ENCODE results near the gene CEP350. TPM values are rescaled to one million over a fixed set of nuclear protein-coding genes. Genes with fewer than 3 reads are reported as not detected.
"Not testable (repeated sequence)": the region's sequence is repeated elsewhere in the genome, so short reads cannot be mapped to it uniquely, and the experiment has no call there.

CEP350 gene
- total RNA-seq, 6 donors from 2014 or later: 42.8 to 66.5 (median 52.2) TPM

GRCh38 chr1:180002437-180002836 is 47.8 kb downstream of the CEP350 start:
- Histone ChIP-seq H3K4me1 (no peaks in the 10 kb centered on the region), H3K36me3 (peaks cover 0 to 32% (median 16%) of the 10 kb centered on the region in 4 donors), H3K27ac (no peak overlapping the region), H3K27me3 (no peaks in the 10 kb centered on the region), H3K4me3 (no peak overlapping the region), H3K9me3 (no peaks in the 10 kb centered on the region)
- TF ChIP-seq EP300 (IDR thresholded peaks at IDR 0.05) (no peak), POLR2AphosphoS5 (IDR thresholded peaks at IDR 0.05) (no peak), POLR2A (IDR thresholded peaks at IDR 0.05) (no peak)
- TF ChIP-seq, protein P1, sequence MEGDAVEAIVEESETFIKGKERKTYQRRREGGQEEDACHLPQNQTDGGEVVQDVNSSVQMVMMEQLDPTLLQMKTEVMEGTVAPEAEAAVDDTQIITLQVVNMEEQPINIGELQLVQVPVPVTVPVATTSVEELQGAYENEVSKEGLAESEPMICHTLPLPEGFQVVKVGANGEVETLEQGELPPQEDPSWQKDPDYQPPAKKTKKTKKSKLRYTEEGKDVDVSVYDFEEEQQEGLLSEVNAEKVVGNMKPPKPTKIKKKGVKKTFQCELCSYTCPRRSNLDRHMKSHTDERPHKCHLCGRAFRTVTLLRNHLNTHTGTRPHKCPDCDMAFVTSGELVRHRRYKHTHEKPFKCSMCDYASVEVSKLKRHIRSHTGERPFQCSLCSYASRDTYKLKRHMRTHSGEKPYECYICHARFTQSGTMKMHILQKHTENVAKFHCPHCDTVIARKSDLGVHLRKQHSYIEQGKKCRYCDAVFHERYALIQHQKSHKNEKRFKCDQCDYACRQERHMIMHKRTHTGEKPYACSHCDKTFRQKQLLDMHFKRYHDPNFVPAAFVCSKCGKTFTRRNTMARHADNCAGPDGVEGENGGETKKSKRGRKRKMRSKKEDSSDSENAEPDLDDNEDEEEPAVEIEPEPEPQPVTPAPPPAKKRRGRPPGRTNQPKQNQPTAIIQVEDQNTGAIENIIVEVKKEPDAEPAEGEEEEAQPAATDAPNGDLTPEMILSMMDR (IDR thresholded peaks at IDR 0.05): no peak
- ATAC-seq (ENCODE audit: low FRiP score in 2 of 2) (no peak), DNase-seq (no peak)

GRCh38 chr1:180003026-180003695 is 48.6 kb downstream of the CEP350 start:
- ATAC-seq (ENCODE audit: low FRiP score in 2 of 2) (no peak), DNase-seq (no peak)
- Histone ChIP-seq H3K9me3 (no peaks in the 10 kb centered on the region), H3K36me3 (peaks cover 0 to 34% (median 15%) of the 10 kb centered on the region in 4 donors), H3K27ac (no peak overlapping the region), H3K27me3 (no peaks in the 10 kb centered on the region), H3K4me3 (no peak overlapping the region), H3K4me1 (no peaks in the 10 kb centered on the region)
- WGBS, 2 donors: 93 to 97% methylated on average over 3 of the region's 3 CpGs
- TF ChIP-seq, protein P1 (IDR thresholded peaks at IDR 0.05): no peak
- no peak for TF ChIP-seq POLR2AphosphoS5 (IDR thresholded peaks at IDR 0.05)

- not testable (repeated sequence) for H3K27me3 ChIP-seq; H3K4me1 ChIP-seq; DNase-seq; H3K9me3 ChIP-seq; ATAC-seq (ENCODE audit: low FRiP score in 2 of 2); H3K4me3 ChIP-seq; H3K27ac ChIP-seq
- peaks cover 0 to 28% (median 13%) of the 10 kb centered on the region in 4 donors for H3K36me3 ChIP-seq
- 89 to 92% methylated on average over 1 of the region's 1 CpG for WGBS, 2 donors
These were observed 52.2 kb downstream of the CEP350 start for GRCh38 chr1:180006762-180007161.

GRCh38 chr1:180020017-180020416 is 65.4 kb downstream of the CEP350 start:
- no peaks in the 10 kb centered on the region for H3K27me3 ChIP-seq
- ATAC-seq (ENCODE audit: low FRiP score in 2 of 2) (no peak), DNase-seq (no peak)
- H3K4me3 ChIP-seq: no peak overlapping the region
- no peaks in the 10 kb centered on the region for H3K4me1 ChIP-seq
- H3K27ac ChIP-seq: no peak overlapping the region
- H3K9me3 ChIP-seq: no peaks in the 10 kb centered on the region
- 81 to 95% methylated on average over 1 of the region's 1 CpG for WGBS, 2 donors
- TF ChIP-seq POLR2AphosphoS5 (IDR thresholded peaks at IDR 0.05) (no peak), EP300 (IDR thresholded peaks at IDR 0.05) (no peak), POLR2A (IDR thresholded peaks at IDR 0.05) (no peak)
- TF ChIP-seq, protein P1 (IDR thresholded peaks at IDR 0.05): no peak
- H3K36me3 ChIP-seq: peaks cover 22 to 97% (median 59%) of the 10 kb centered on the region in 4 donors

DNA sequence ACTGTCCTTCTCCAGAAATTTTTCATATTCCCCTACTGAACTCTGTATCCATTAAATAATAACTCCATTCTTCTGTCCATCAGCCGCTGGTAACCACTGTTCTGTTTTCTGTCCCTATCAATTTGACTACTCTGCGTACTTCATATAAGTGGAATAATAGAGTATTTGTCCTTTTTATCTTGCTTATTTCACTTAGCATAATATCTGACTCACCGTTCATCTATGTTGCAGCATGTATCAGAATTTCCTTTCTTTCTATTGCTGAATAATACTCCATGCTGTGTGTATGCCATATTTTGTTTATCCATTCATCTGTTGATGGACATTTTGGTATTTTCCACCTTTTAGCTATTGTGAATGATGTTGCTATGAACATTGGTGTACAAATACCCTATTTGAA is 71.9 kb downstream of the CEP350 start:
- ATAC-seq (ENCODE audit: low FRiP score in 2 of 2): no peak
- TF ChIP-seq POLR2AphosphoS5 (IDR thresholded peaks at IDR 0.05) (no peak), EP300 (IDR thresholded peaks at IDR 0.05) (no peak), POLR2A (IDR thresholded peaks at IDR 0.05) (no peak)
- TF ChIP-seq, protein P1 (IDR thresholded peaks at IDR 0.05): no peak
- 94 to 97% methylated on average over 3 of the region's 3 CpGs for WGBS, 2 donors
- no peak for DNase-seq
- H3K4me3 ChIP-seq: no peak overlapping the region
- H3K27ac ChIP-seq: no peak overlapping the region
- H3K9me3 ChIP-seq: no peaks in the 10 kb centered on the region
- H3K4me1 ChIP-seq: peaks cover 0 to 9% (median 5%) of the 10 kb centered on the region in 4 donors
- no peaks in the 10 kb centered on the region for H3K27me3 ChIP-seq
- H3K36me3 ChIP-seq: peaks cover 15 to 70% (median 30%) of the 10 kb centered on the region in 4 donors
